GM12878 (cell line): ENCODE results near the gene NOS1. TPM values are rescaled to one million over a fixed set of nuclear protein-coding genes. Genes with fewer than 3 reads are reported as not detected.
A peak's percentile ranks its signal among the peaks of the same experiment; 100 is the strongest.

Source experiments
- ATAC-seq: fragments of 200-7000 bp; cut with Tn5 transposase; 3 replicates; pipeline ENCODE4 v1.9.1; 2020; ENCODE audit warnings: mild to moderate bottlenecking, moderate library complexity
- BruUV-seq: library from RNA; stranded (reverse); fragments of 400-500 nt; replicated peaks from 2 replicates; lab custom pipeline; 2021; lab: Mats Ljungman, UMichigan
- CTCF ChIA-PET: fragments of 300-600 bp; sonication (Branson Sonifier 250); formaldehyde crosslinking; extraction: SDS; loops from one replicate; lab custom pipeline; 2021; ENCODE audit warnings: inconsistent platforms; lab: Yijun Ruan, JAX
- POLR2A ChIA-PET: fragments of 350-600 bp; formaldehyde crosslinking; extraction: SDS; loops from one replicate; lab custom pipeline; 2021; ENCODE audit warnings: inconsistent platforms; lab: Charles Lee
- RAD21 ChIA-PET: fragments of 300-600 bp; sonication (Branson Sonifier 250); formaldehyde crosslinking; loops from one replicate; lab custom pipeline; 2023; ENCODE audit warnings: antibody characterized with exemption; ENCODE audit not compliant: unreplicated experiment; lab: Charles Lee
- SMC1A ChIA-PET: fragments of 300-600 bp; sonication (Branson Sonifier 250); formaldehyde crosslinking; loops from one replicate; lab custom pipeline; 2023; ENCODE audit not compliant: unreplicated experiment, uncharacterized antibody; lab: Charles Lee
- DNase-seq: peaks from one replicate; pipeline ENCODE4 v3.0.0-alpha.2; 2011; ENCODE audit warnings: low read depth, low spot score
- FAIRE-seq: peaks from 3 replicates; lab custom pipeline; 2011; peaks lifted over from hg19 to GRCh38; lab: Jason Lieb, UNC
- H2AFZ ChIP-seq: 2 replicates; pipeline ENCODE4 v1.6.0; 2011; ENCODE audit warnings: low read depth, low read length, control low read depth; ENCODE audit not compliant: control insufficient read depth
- H3K27ac ChIP-seq: 2 replicates; pipeline ENCODE4 v1.5.1; 2011; ENCODE audit warnings: control low read depth; ENCODE audit not compliant: control insufficient read depth, insufficient read depth
- H3K27me3 ChIP-seq, 2 experiments: replicated peaks in 1 of 2; 2 replicates each; pipeline versions ENCODE4 v1.6.0 to v1.6.1; 2011; ENCODE audit warnings: low read length in 1 of 2; ENCODE audit not compliant: control insufficient read depth in 2 of 2, insufficient read depth in 2 of 2
- H3K36me3 ChIP-seq, 2 experiments: 2 replicates each; pipeline ENCODE4 v1.5.1; 2011; ENCODE audit warnings: low read length in 1 of 2; ENCODE audit not compliant: control insufficient read depth in 2 of 2, insufficient read depth in 2 of 2
- H3K4me1 ChIP-seq: 2 replicates; pipeline ENCODE4 v1.6.1; 2011; ENCODE audit warnings: mild to moderate bottlenecking, low read length, moderate library complexity, mixed read lengths; ENCODE audit not compliant: control insufficient read depth, insufficient read depth
- H3K4me2 ChIP-seq: 2 replicates; pipeline ENCODE4 v1.6.0; 2011; ENCODE audit warnings: control low read depth; ENCODE audit not compliant: control insufficient read depth, insufficient read depth
- H3K4me3 ChIP-seq: fragments of 200-600 bp; sonication (generic); 2 replicates; pipeline ENCODE4 v1.5.1; 2016
- H3K79me2 ChIP-seq: 2 replicates; pipeline ENCODE4 v1.6.0; 2011; ENCODE audit warnings: low read length; ENCODE audit not compliant: control insufficient read depth, insufficient read depth
- H3K9ac ChIP-seq: 2 replicates; pipeline ENCODE4 v1.8.0; 2011; ENCODE audit warnings: low read length, control low read depth, mixed read lengths; ENCODE audit not compliant: control insufficient read depth, insufficient read depth
- H3K9me3 ChIP-seq: replicated peaks from 3 replicates; pipeline ENCODE4 v1.5.1; 2011; ENCODE audit warnings: mild to moderate bottlenecking, low read length; ENCODE audit not compliant: control insufficient read depth, insufficient read depth
- H4K20me1 ChIP-seq: 2 replicates; pipeline ENCODE4 v1.6.0; 2011; ENCODE audit not compliant: control insufficient read depth, insufficient read depth
- HDAC6 ChIP-seq: fragments of 200-600 bp; sonication (generic); IDR thresholded peaks from one replicate; pipeline ENCODE4 v1.8.0; 2017; ENCODE audit warnings: antibody characterized with exemption; ENCODE audit not compliant: unreplicated experiment
- ZNF622 ChIP-seq: fragments of 450-650 bp; IDR thresholded peaks from 2 replicates; pipeline ENCODE4 v1.6.1; 2017; ENCODE audit warnings: mild to moderate bottlenecking, inconsistent platforms
- WGBS: methylation state at CpG from one replicate; pipeline ENCODE4 v1.1.6; 2016; ENCODE audit warnings: low lambda C conversion rate; ENCODE audit not compliant: insufficient replicate concordance, insufficient coverage; ENCODE audit errors: missing lambda C conversion rate; 5-methylcytosine and 5-hydroxymethylcytosine counted together
- in situ Hi-C: fragments of 300-500 bp; cut with MboI; formaldehyde crosslinking; loops from 9 replicates; pipeline ENCODE4 v1.14.3; 2018; ENCODE audit warnings: mixed read lengths
- intact Hi-C: fragments of 100-400 bp; cut with micrococcal nuclease; formaldehyde crosslinking; loops from one replicate; pipeline ENCODE4 v1.14.2; 2022; ENCODE audit not compliant: unreplicated experiment
- polyA plus RNA-seq, 11 experiments: library from polyadenylated mRNA; depleted of rRNA in 4 of 11; unstranded in 6 of 11; stranded (reverse) in 5 of 11; fragments of >200 nt; fragmentation: Nextera tagmentation in 4 of 11; fragmentation: Illumina TruSeq in 1 of 11; extraction: Ambion mirVana in 4 of 11; extraction: Trizol in 1 of 11; gene quantifications; 1 replicate in 1 of 11; 2 replicates in 10 of 11; pipeline versions ENCODE4 v1.2.1 to v1.2.3, GENCODE V29; 2011 to 2016; ENCODE audit warnings: inconsistent platforms in 2 of 11, missing spikeins in 2 of 11, low read depth in 1 of 11
- total RNA-seq, 4 experiments: library from RNA; depleted of rRNA in 3 of 4; stranded (reverse); fragments of >200 nt in 3 of 4; fragmentation: Illumina TruSeq in 1 of 4; extraction: Trizol in 1 of 4; gene quantifications; 2 replicates each; pipeline versions ENCODE4 v1.2.1 to v1.2.3, GENCODE V29; 2013 to 2021
- TF ChIP-seq, protein P1 (sequence below), 3 experiments: IDR thresholded peaks in 2 of 3; conservative IDR thresholded peaks in 1 of 3; 2 replicates each; pipeline ENCODE4 v1.5.1; 2011; ENCODE audit warnings: low read depth in 3 of 3, low read length in 3 of 3, mild to moderate bottlenecking in 3 of 3, control low read depth in 2 of 3, moderate library complexity in 2 of 3, inconsistent platforms in 1 of 3, mixed read lengths in 1 of 3; ENCODE audit not compliant: control insufficient read depth in 2 of 3, insufficient read depth in 1 of 3; ENCODE audit errors: extremely low read depth in 1 of 3

Gene NOS1
- total and polyA plus RNA-seq, 10 of the 15 experiments (the other 5 are each of a cell fraction or from before 2014, with no cell fraction given): under 0.01 to 0.04 (median 0.01) TPM; not detected in 7

GRCh38 chr12:117188961-117189724, 172.3 kb downstream of the NOS1 start:
- TF ChIP-seq, protein P1, sequence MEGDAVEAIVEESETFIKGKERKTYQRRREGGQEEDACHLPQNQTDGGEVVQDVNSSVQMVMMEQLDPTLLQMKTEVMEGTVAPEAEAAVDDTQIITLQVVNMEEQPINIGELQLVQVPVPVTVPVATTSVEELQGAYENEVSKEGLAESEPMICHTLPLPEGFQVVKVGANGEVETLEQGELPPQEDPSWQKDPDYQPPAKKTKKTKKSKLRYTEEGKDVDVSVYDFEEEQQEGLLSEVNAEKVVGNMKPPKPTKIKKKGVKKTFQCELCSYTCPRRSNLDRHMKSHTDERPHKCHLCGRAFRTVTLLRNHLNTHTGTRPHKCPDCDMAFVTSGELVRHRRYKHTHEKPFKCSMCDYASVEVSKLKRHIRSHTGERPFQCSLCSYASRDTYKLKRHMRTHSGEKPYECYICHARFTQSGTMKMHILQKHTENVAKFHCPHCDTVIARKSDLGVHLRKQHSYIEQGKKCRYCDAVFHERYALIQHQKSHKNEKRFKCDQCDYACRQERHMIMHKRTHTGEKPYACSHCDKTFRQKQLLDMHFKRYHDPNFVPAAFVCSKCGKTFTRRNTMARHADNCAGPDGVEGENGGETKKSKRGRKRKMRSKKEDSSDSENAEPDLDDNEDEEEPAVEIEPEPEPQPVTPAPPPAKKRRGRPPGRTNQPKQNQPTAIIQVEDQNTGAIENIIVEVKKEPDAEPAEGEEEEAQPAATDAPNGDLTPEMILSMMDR (IDR thresholded peaks at IDR 0.05 in 2 of 3, conservative IDR thresholded peaks at IDR 0.05 in 1 of 3; ENCODE audit: control insufficient read depth in 2 of 3, extremely low read depth in 1 of 3, insufficient read depth in 1 of 3, low read depth in 3 of 3, low read length in 3 of 3): 0 out of 6 replicates have a peak, but pooled peaks of 1 of the 3 experiments have one; percentile 2
- TF ChIP-seq HDAC6: no peak
- no peak for TF ChIP-seq ZNF622
- Histone ChIP-seq H3K4me1 (no peaks in the 10 kb centered on the region; the same call in 1 of the 2 replicates), H3K27ac (peak overlapping the region; percentile 14; the same call in 1 of the 2 replicates), H3K79me2 (peaks cover 18% of the 10 kb centered on the region), H3K36me3 (peaks cover 0 to 5% of the 10 kb centered on the region in 2 experiments; a peak in 1 of 4 replicates), H3K9ac (peak overlapping the region; percentile 60), H3K9me3 (no peaks in the 10 kb centered on the region; the same call in 2 of the 3 replicates), H4K20me1 (no peaks in the 10 kb centered on the region), H3K4me3 (peak overlapping the region; percentile 84), H2AFZ (peak overlapping the region; percentile 2; the same call in 1 of the 2 replicates), H3K27me3 (no peaks in the 10 kb centered on the region), H3K4me2 (peak overlapping the region; percentile 89)
- ChIA-PET CTCF (no interaction called here), RAD21 (no interaction called here), POLR2A (interaction anchor here (0.7 kb wide), 1 partner anchor 14 kb away, joined by 3 read pairs; no protein-coding TSS in a partner anchor), SMC1A (no interaction called here)
- intact Hi-C loops: no loop called here
- WGBS: 61% methylated on average over 25 of the region's 25 CpGs
- in situ Hi-C loops: loop anchor here (25.0 kb wide), 1 partner anchor 1198 kb away; the partner anchor contains the start of gene SUDS3
- FAIRE-seq: no peak
- DNase-seq: no peak
- no peak for ATAC-seq
- no TSS peak for BruUV-seq
